H1 (cell line): ENCODE data around the gene CCDC117. TPM values are rescaled to one million over a fixed set of nuclear protein-coding genes. Genes with fewer than 3 reads are reported as not detected.
"Not testable (repeated sequence)": the region's sequence is repeated elsewhere in the genome, so short reads cannot be mapped to it uniquely, and the experiment has no call there.

Source experiments
- CTCF ChIA-PET: fragments of 300-600 bp; sonication (Branson Sonifier 250); formaldehyde crosslinking; loops from one replicate; lab custom pipeline; 2021; ENCODE audit not compliant: partially characterized antibody; lab: Charles Lee
- POLR2A ChIA-PET: fragments of 300-600 bp; sonication (Branson Sonifier 250); formaldehyde crosslinking; loops from one replicate; lab custom pipeline; 2021; ENCODE audit warnings: inconsistent platforms; ENCODE audit not compliant: partially characterized antibody; lab: Charles Lee
- DNase-seq, 2 experiments: peaks; one replicate each; pipeline versions ENCODE4 v3.0.0 to v3.0.0-alpha.2; 2010 to 2022; ENCODE audit warnings: low spot score in 2 of 2, low read depth in 1 of 2, mixed read lengths in 1 of 2
- FAIRE-seq: peaks from 2 replicates; lab custom pipeline; 2011; peaks lifted over from hg19 to GRCh38; lab: Jason Lieb, UNC
- H2AFZ ChIP-seq: 2 replicates; pipeline ENCODE4 v1.8.1; 2012; ENCODE audit warnings: low read length, inconsistent platforms
- H2AK5ac ChIP-seq: 2 replicates; pipeline ENCODE4 v1.6.1; 2013; ENCODE audit warnings: low read depth, low read length
- H2BK120ac ChIP-seq: replicated peaks from 2 replicates; pipeline ENCODE3; 2013; ENCODE audit warnings: low read depth, low read length, inconsistent platforms
- H2BK12ac ChIP-seq: 2 replicates; pipeline ENCODE4 v1.6.1; 2013; ENCODE audit warnings: low read depth, low read length
- H2BK15ac ChIP-seq: 2 replicates; pipeline ENCODE4 v1.6.1; 2013; ENCODE audit warnings: low read length
- H2BK20ac ChIP-seq: 2 replicates; pipeline ENCODE4 v1.6.1; 2013; ENCODE audit warnings: low read length
- H2BK5ac ChIP-seq: 2 replicates; pipeline ENCODE4 v1.6.1; 2013; ENCODE audit warnings: low read depth, low read length
- H3K14ac ChIP-seq: 2 replicates; pipeline ENCODE4 v1.6.1; 2013; ENCODE audit warnings: inconsistent platforms; ENCODE audit not compliant: insufficient read length
- H3K18ac ChIP-seq: 2 replicates; pipeline ENCODE4 v1.6.1; 2013; ENCODE audit warnings: low read length; ENCODE audit errors: extremely low read depth
- H3K23ac ChIP-seq: 2 replicates; pipeline ENCODE4 v1.6.1; 2013; ENCODE audit warnings: inconsistent platforms; ENCODE audit not compliant: insufficient read length
- H3K23me2 ChIP-seq: 2 replicates; pipeline ENCODE4 v1.6.1; 2013; ENCODE audit warnings: low read depth, low read length
- H3K27ac ChIP-seq: 2 replicates; pipeline ENCODE4 v1.6.1; 2011; ENCODE audit warnings: low read depth, low read length, inconsistent platforms
- H3K27me3 ChIP-seq, 4 experiments: replicated peaks in 1 of 4; 1 replicate in 1 of 4; 2 replicates in 3 of 4; pipeline versions ENCODE4 v1.6.1 to v1.8.1; 2011 to 2013; ENCODE audit warnings: low read length in 3 of 4, mild to moderate bottlenecking in 3 of 4, inconsistent platforms in 2 of 4, mixed read lengths in 2 of 4, moderate library complexity in 1 of 4; ENCODE audit not compliant: control insufficient read depth in 3 of 4, insufficient read depth in 3 of 4; ENCODE audit errors: extremely low read depth in 1 of 4
- H3K36me3 ChIP-seq, 4 experiments: 2 replicates each; pipeline versions ENCODE4 v1.6.1 to v1.8.1; 2011 to 2013; ENCODE audit warnings: mild to moderate bottlenecking in 4 of 4, low read length in 3 of 4, moderate library complexity in 2 of 4, control low read depth in 1 of 4, inconsistent platforms in 1 of 4; ENCODE audit not compliant: insufficient read depth in 4 of 4, control insufficient read depth in 2 of 4
- H3K4ac ChIP-seq: replicated peaks from 2 replicates; pipeline ENCODE3; 2013; ENCODE audit warnings: low read length, low read depth, mixed read lengths, inconsistent platforms; ENCODE audit not compliant: insufficient read length
- H3K4me1 ChIP-seq, 4 experiments: replicated peaks in 1 of 4; 1 replicate in 1 of 4; 2 replicates in 3 of 4; pipeline versions ENCODE4 v1.6.1 to v1.8.1; 2011 to 2013; ENCODE audit warnings: low read length in 3 of 4, inconsistent platforms in 2 of 4, mixed read lengths in 1 of 4; ENCODE audit not compliant: insufficient read depth in 4 of 4, control insufficient read depth in 3 of 4
- H3K4me2 ChIP-seq, 2 experiments: 2 replicates each; pipeline versions ENCODE4 v1.6.1 to v1.8.1; 2011 to 2013; ENCODE audit warnings: low read depth in 2 of 2, low read length in 2 of 2, control low read depth in 1 of 2, inconsistent platforms in 1 of 2, mild to moderate bottlenecking in 1 of 2; ENCODE audit not compliant: insufficient read depth in 1 of 2
- H3K4me3 ChIP-seq, 4 experiments: fragments of 200-600, 300-600 bp in 1 of 4; sonication (generic), shearing (Covaris generic), sonication (Bioruptor Twin) in 1 of 4; 2 replicates each; pipeline versions ENCODE4 v1.5.1 to v1.8.1; 2011 to 2016; ENCODE audit warnings: low read length in 4 of 4, low read depth in 3 of 4, control low read depth in 2 of 4, inconsistent platforms in 2 of 4, mild to moderate bottlenecking in 2 of 4, mixed read lengths in 1 of 4, moderate library complexity in 1 of 4; ENCODE audit not compliant: insufficient read depth in 2 of 4; ENCODE audit errors: extremely low read depth in 1 of 4
- H3K56ac ChIP-seq: replicated peaks from 2 replicates; pipeline ENCODE3; 2013; ENCODE audit warnings: low read depth, mild to moderate bottlenecking, mixed read lengths, low read length, inconsistent platforms; ENCODE audit not compliant: insufficient read length
- H3K79me1 ChIP-seq: 2 replicates; pipeline ENCODE4 v1.6.1; 2013; ENCODE audit warnings: low read depth, low read length, control low read depth
- H3K79me2 ChIP-seq, 2 experiments: 2 replicates each; pipeline versions ENCODE4 v1.6.1 to v1.8.1; 2012 to 2013; ENCODE audit warnings: low read length in 2 of 2, mild to moderate bottlenecking in 2 of 2, inconsistent platforms in 1 of 2; ENCODE audit not compliant: insufficient read depth in 2 of 2, control insufficient read depth in 1 of 2
- H3K9ac ChIP-seq, 4 experiments: replicated peaks in 1 of 4; 1 replicate in 1 of 4; 2 replicates in 3 of 4; pipeline versions ENCODE4 v1.6.1 to v1.8.1; 2011 to 2013; ENCODE audit warnings: low read depth in 3 of 4, low read length in 3 of 4, control low read depth in 2 of 4, mild to moderate bottlenecking in 2 of 4, moderate library complexity in 2 of 4, inconsistent platforms in 1 of 4; ENCODE audit errors: extremely low read depth in 1 of 4
- H3K9me3 ChIP-seq, 2 experiments: 2 replicates each; pipeline versions ENCODE4 v1.6.1 to v1.8.1; 2012 to 2013; ENCODE audit warnings: mild to moderate bottlenecking in 2 of 2, moderate library complexity in 2 of 2, control low read depth in 1 of 2, inconsistent platforms in 1 of 2, low read depth in 1 of 2, low read length in 1 of 2, mixed read lengths in 1 of 2; ENCODE audit not compliant: insufficient read depth in 2 of 2
- H4K20me1 ChIP-seq, 2 experiments: replicated peaks in 1 of 2; 2 replicates each; pipeline versions ENCODE3 to v1.8.1; 2011 to 2013; ENCODE audit warnings: inconsistent platforms in 2 of 2, low read length in 2 of 2, mild to moderate bottlenecking in 1 of 2; ENCODE audit not compliant: insufficient read depth in 2 of 2, control insufficient read depth in 1 of 2
- H4K5ac ChIP-seq: 2 replicates; pipeline ENCODE4 v1.6.1; 2013; ENCODE audit warnings: low read length, low read depth, mixed read lengths, inconsistent platforms; ENCODE audit not compliant: insufficient read length
- H4K8ac ChIP-seq: 2 replicates; pipeline ENCODE4 v1.8.0; 2013; ENCODE audit warnings: mild to moderate bottlenecking, moderate library complexity, low read length, inconsistent platforms; ENCODE audit not compliant: insufficient read depth; ENCODE audit errors: extremely low read depth
- H4K91ac ChIP-seq: replicated peaks from 2 replicates; pipeline ENCODE3; 2013; ENCODE audit warnings: low read length, mixed read lengths, inconsistent platforms; ENCODE audit not compliant: insufficient read length
- WGBS, 2 experiments: shearing (Covaris generic) in 1 of 2; methylation state at CpG; one replicate each; pipeline versions ENCODE4 v1.1.6 to v1.1.7; 2013 to 2015; ENCODE audit warnings: low lambda C conversion rate in 2 of 2, mixed read lengths in 2 of 2, inconsistent platforms in 1 of 2, low coverage in 1 of 2, missing lambda C conversion rate in 1 of 2; ENCODE audit not compliant: insufficient replicate concordance in 2 of 2, insufficient coverage in 1 of 2, insufficient read length in 1 of 2; ENCODE audit errors: extremely low coverage in 1 of 2, missing lambda C conversion rate in 1 of 2; 5-methylcytosine and 5-hydroxymethylcytosine counted together
- polyA plus RNA-seq, 7 experiments: library from polyadenylated mRNA; depleted of rRNA in 3 of 7; stranded (reverse) in 5 of 7; unstranded in 2 of 7; fragments of >200 nt in 5 of 7; fragments of 200-250 nt in 2 of 7; gene quantifications; 1 replicate in 5 of 7; 2 replicates in 1 of 7; 4 replicates in 1 of 7; pipeline versions ENCODE4 v1.2.1 to v1.2.3, GENCODE V29; 2011 to 2013; ENCODE audit warnings: missing spikeins in 2 of 7, mixed read lengths in 2 of 7
- total RNA-seq: library from RNA; stranded (reverse); fragmentation: NEBNext Ultra II Directional; extraction: Animal tissue kit (Norgen Biotek cat#: 25700); gene quantifications from 2 replicates; pipeline ENCODE4 v1.2.1, GENCODE V29; 2021

CCDC117 gene
- total and polyA plus RNA-seq, 2 of the 8 experiments (the other 6 are each of a cell fraction or from before 2014, with no cell fraction given) = 9.1 to 43.1 TPM

DNA sequence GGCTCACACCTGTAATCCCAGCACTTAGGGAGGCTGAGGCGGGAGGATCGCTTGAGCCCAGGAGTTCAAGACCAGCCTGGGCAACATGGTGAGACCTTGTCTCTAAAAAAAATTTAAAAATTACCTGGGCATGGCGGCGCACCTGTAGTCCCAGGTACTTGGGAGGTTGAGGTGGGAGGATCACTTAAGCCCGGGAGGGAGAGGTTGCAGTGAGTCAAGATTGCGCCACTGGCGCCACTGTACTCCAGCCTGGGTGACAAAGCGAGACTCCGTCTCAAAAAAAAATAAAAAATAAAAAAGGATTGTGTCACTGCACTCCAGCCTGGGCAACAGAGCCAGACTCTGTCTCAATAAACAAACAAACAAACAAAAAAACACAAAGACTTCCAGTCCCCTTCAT lies 52.0 kb downstream of the CCDC117 start:
- FAIRE-seq, H3K4me1 ChIP-seq, H3K23ac ChIP-seq, H2AFZ ChIP-seq, H3K4ac ChIP-seq, H3K23me2 ChIP-seq, H3K56ac ChIP-seq, H4K20me1 ChIP-seq, H4K8ac ChIP-seq, H4K91ac ChIP-seq, H3K27me3 ChIP-seq, DNase-seq, H3K14ac ChIP-seq, H3K79me2 ChIP-seq, H3K36me3 ChIP-seq, H2BK5ac ChIP-seq, H2BK120ac ChIP-seq, H2AK5ac ChIP-seq, H3K4me2 ChIP-seq, H4K5ac ChIP-seq, H2BK20ac ChIP-seq, H3K18ac ChIP-seq, H3K9me3 ChIP-seq, H2BK15ac ChIP-seq, H3K27ac ChIP-seq, H3K9ac ChIP-seq, H2BK12ac ChIP-seq, H3K4me3 ChIP-seq, H3K79me1 ChIP-seq: not testable (repeated sequence)
- 88% methylated on average over 9 of the region's 9 CpGs; no CpG with 5 or more reads in 1 of the 2 experiments for WGBS, 2 experiments
- CTCF ChIA-PET = interaction anchor here (1.4 kb wide), 1 partner anchor 231 kb away, joined by 3 read pairs; no protein-coding TSS in a partner anchor
- POLR2A ChIA-PET = interaction anchor here (1.5 kb wide), 1 partner anchor 27 kb away, joined by 4 read pairs; no protein-coding TSS in a partner anchor

DNA sequence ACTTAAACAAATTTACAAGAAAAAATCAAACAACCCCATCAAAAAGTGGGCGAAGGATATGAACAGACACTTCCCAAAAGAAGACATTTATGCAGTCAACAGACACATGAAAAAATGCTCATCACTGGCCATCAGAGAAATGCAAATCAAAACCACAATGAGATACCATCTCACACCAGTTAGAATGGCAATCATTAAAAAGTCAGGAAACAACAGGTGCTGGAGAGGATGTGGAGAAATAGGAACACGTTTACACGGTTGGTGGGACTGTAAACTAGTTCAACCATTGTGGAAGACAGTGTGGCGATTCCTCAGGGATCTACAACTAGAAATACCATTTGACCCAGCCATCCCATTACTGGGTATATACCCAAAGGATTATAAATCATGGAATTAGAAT lies 53.9 kb downstream of the CCDC117 start:
- FAIRE-seq, H3K14ac ChIP-seq, H4K20me1 ChIP-seq, H3K79me2 ChIP-seq, H3K4ac ChIP-seq, H3K4me3 ChIP-seq, H3K27ac ChIP-seq, H2AFZ ChIP-seq, H3K27me3 ChIP-seq, H3K18ac ChIP-seq, H3K4me1 ChIP-seq, H3K36me3 ChIP-seq, H3K4me2 ChIP-seq, H3K9me3 ChIP-seq, DNase-seq, H2AK5ac ChIP-seq, H4K5ac ChIP-seq, H2BK12ac ChIP-seq, H2BK120ac ChIP-seq, CTCF ChIA-PET, H2BK20ac ChIP-seq, H4K91ac ChIP-seq, H2BK15ac ChIP-seq, H3K23ac ChIP-seq, H3K23me2 ChIP-seq, H3K56ac ChIP-seq, H2BK5ac ChIP-seq, H4K8ac ChIP-seq, H3K9ac ChIP-seq, H3K79me1 ChIP-seq: not testable (repeated sequence)
- 80% methylated on average over 4 of the region's 4 CpGs; no CpG with 5 or more reads in 1 of the 2 experiments for WGBS, 2 experiments
- POLR2A ChIA-PET = interaction anchor here (1.3 kb wide), 1 partner anchor 27 kb away, joined by 4 read pairs; no protein-coding TSS in a partner anchor
